GM19238 (cell line): ENCODE results near the gene ASB6.
"Not testable (repeated sequence)": the region's sequence is repeated elsewhere in the genome, so short reads cannot be mapped to it uniquely, and the experiment has no call there.

ENCODE experiments used
- DNase-seq: peaks from one replicate; pipeline ENCODE4 v3.0.0; 2011; ENCODE audit warnings: low spot score; ENCODE audit not compliant: insufficient read length

The ASB6 gene

DNA sequence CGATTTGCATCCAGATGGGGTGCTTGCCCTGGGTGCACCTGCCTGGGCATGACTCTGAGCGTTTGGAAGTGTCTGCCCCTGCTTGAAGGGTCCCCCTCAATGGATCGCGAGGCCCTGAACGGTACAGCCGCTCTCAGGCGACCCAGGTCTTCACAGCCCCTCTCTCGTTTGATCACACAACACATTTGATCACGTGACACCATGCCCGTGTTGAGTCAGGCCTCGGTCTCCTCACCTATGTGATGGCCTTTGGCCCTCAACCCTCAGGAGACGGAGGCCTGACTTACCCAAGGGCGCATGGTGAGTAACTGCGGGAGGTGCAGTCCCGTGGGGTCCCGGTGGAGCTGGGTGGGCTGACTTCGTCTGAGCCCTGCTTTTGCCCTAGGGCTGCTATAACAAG is 3.0 kb upstream of the ASB6 start:
- DNase-seq: no peak

DNA sequence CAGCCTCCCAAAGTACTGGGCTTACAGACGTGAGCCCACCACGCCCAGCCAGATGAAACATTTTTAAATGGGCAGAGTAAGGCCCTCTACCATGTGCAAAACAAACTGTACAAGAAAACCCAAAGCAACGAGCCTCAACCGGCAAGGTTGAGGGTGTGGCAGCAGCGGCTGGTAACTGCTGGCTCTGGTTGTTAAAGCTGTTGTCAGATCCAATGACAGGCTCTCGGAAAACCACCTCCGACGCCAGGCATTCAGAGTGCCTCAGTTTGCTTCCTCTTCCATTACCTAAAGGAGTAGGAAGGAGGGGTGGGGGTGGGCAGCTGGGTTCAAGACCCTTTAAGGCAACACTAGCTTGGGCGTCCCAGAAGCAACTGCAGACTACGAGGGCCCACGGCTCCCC is 2.4 kb upstream of the ASB6 start:
- DNase-seq: no peak

DNA sequence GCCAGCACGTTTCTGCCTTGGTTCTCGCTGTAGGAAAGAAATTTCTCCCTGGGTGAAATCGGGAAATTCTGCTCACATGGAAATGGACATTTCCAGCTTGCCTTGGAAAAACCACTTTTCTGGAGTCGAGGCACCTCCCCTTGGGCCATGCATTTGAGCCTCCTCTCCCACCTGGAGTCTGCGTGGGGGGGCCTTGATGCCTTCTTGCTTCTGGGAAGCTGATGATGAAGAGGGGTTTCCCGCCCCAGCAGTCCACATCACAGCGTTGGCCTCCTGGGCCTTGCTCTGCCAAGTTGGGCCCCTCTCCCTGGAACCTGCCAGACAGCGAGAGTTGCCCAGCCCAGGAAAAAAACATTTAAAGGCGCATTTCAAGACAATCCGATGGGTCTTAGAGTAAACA is 1.8 kb upstream of the ASB6 start:
- DNase-seq: no peak

DNA sequence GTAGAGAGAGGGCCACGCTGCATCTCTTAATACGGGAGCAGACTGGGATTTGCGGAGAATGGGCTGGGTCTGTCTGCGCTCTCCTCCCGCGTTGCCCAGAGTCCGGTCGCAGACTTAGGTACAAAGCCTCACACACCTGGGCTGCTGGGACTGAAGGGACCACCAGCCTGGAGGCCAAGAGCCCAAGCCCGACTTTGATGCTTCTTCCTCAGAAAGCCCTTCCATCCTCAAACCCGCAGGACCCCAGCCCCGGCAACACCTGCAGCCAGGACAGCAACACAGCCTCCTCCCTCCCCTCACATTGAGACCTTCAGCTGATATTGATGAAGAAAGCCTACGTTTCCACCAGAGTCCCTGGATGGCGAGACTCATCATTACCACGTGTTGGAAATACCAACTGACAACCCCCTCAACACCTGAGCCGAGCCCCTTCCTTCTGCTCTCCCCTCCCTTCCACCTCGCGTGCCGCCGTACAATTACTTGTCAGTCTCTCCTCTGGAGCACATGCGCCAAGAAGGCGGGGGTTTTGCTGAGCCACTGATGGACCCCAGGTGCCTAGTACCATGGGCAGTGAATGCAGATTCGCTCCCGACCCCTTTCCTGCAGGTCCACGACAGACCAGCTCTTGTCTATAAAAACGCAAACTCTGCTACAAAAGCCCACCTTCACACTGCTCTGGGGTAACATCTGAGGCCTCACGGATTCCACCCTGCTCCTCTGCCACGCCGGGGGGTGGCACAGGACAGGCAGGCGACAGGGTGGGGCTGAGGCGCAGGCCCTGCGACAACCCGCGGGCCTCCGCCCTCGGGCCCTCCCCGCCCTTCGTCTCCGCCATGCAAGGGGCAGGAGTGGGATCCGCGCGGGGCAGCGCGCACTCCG is 841 bp downstream of the ASB6 start:
- DNase-seq: no peak

DNA sequence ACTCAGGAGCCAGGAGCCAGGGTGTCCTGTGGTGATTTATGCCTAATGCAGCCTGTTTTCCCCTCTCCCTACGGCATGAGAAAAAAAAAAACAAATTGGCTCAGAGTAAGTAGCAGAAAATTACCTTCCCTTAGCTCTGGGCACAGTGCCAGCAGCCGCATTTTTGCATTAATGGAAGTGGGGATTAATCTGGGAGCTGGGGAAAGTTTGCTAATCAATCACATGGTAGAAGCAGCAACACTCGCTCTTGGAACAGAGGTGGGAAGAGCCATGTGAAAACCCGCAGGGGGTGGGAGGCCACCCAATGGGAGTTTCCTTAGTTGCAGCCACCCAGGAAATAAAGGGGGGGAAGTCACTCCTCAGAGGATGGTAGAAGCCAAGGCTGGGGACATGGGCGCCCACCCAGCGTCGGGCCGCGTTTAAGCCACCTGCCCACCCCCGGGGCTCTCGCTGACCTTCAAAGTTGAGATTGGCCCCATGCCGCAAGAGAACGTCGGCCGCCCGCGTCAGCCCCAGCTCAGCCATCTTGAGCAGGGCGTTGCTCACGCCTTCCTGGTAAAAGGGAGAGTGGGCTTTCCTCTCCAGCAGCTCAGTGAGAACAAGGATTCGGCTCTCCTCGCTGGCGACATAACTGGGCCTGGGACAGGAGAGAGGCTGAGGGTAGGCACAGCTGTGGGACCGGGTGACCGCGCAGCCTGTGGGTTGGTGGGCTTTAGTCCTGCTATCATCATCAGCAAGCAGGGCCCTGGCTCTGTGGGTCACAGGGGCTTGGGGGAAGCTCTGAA is 1.7 kb downstream of the ASB6 start:
- no peak for DNase-seq

DNA sequence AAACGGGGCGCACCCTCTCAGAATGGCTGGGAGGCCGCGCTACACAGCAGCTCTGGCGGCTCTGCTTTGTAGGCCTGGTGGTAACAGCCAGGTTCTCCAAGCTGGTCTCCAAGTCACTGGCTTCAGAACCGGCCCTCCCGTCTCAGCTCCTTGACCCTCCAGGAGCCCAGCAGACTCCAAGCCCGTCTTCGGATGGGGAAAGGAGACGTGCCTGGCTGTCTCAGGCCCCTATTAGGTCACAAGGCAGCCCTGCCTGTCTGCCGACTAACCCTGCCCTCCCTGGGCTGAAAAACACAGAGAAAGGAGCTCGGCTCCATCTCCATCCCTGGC is 2.2 kb downstream of the ASB6 start:
- DNase-seq: no peak

DNA sequence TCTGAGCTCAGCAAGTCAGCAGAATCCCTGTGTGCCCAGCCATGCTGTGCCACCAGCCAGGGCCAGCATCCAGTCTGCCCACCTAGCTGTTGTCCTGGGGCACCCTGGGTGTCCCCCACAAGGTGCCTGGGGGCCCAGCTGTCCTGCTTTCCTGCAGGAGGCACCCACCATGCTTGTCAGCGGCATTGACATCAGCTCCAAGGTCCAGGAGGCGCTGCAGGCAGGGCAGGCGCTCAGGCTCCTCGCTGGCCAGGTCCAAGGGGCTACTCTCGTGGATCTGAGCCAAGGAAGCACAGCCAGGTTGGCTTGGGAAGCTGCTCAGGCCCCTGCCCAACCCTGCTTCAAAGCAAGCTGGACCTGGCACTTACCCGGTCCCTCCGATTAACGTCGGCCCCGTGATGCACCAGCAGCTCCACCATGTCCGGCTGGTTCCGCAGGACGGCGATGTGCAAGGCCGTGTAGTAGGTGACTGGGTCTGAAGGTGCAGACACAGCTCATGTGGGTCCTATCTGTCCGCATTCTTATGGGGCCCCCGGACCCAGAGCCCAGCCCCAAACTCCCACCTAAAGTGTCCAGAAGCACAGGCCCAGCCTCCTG is 2.8 kb downstream of the ASB6 start:
- DNase-seq: no peak

DNA sequence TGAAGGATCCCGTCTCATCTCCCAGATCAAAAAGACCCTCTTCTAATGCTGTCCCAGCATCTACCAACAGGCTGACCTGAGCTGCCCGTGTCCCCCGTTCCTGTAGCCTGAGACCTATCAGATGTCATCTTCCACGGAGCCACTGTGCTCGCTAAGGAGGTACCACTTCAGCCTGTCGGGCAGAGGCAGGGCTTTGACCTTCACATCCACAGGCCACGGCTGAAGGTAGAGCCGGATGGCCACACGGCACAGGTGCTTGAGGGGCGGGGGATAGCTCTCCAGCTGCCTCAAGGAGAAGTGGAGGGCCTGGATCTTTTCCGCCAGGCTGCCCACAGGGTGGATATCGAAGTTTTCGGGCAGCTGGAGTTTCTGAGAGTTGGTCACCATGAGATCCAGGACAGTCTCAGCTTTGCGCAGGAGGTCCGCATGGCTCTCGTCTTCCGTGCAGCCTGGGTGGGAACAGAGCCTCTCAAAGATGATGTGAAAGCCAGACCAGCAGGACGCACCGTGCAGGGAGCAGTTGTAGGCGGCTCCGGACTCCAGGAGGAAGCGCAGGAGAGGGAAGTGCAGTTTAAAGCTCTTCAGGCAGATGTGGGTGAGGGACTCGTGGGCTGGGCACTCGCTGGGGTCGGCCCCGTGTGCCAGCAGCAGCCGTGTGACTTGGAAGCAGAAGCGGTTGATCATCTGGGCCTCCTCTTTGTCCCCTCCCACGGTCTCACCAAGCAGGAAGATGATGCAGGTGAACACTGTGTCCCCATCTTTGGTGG is 4.1 kb downstream of the ASB6 start:
- DNase-seq: no peak

DNA sequence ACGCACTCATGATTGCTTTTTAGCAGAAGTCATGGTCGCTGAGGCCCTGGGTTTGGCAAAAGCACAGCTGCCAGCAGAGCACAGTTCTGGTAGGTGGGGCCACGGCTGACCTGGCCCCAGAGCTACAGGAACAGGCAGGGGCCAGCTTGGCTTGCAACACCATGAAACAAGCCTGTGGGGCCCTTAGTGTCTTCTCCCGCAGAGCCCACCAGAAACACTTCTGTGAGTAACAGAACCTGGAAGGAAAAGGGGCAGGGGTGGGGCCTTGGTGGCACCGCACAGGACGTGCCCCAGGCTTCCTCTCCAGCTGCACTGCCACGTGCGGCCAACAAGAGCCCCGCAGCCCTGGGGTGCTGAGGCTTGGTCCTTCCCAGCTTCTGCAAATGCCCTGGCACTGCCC is 4.8 kb downstream of the ASB6 start:
- DNase-seq: no peak

DNA sequence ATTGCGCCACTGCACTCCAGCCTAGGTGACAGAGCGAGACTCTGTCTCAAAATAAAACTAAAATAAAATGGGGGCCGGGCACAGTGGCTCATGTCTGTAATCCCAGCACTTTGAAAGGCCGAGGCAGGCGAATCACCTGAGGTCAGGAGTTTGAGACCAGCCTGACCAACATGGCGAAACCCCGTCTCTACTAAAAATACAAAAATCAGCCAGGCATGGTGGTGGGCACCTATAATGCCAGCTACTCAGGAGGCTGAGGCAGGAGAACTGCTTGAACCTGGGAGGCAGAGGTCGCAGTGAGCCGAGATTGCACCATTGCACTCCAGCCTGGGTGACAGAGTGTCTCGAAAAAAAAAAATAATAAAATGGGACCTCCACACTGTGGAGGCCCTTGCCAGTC is 5.6 kb downstream of the ASB6 start:
- not testable (repeated sequence) for DNase-seq

DNA sequence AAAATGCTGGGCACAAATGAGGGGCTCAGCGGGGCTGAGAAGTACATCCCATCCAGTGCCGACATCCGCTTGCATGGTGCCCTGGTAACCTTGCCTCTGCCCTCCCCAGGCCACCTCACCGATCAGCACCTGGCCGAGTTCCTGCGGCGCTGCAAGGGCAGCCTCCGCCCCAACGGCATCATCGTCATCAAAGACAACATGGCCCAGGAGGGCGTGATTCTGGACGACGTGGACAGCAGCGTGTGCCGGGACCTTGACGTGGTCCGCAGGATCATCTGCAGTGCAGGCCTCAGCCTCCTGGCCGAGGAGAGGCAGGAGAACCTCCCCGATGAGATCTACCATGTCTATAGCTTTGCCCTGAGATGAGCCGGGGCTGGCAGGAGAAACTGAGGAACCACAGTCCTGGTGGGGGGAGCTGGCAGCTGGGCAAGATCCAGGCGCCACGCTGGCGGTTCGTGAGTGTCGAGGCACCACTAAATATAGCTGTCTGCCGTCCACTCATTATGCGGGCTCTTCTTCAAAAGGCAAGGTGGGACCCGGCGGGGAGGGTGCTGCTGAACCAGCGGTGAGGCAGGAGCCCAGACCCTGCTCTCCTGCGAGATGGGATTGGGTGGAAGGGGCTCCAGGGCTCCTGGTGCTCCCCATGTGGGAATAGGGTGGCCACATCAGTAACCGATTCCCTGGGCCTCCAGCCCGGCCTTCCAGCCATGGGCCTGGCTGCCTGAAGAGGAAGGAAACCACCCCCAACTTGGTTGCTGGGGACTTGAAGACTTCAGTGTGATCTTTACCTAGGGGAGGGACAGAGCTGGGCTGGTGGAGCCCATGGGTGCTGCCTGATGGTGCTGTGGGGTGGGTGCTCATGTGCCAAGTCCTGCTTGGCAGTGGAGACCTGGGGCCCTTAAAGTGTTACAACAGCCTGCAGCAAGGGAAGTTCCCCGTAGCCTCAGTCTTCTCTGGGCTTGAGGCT is 6.6 kb downstream of the ASB6 start:
- DNase-seq: no peak

DNA sequence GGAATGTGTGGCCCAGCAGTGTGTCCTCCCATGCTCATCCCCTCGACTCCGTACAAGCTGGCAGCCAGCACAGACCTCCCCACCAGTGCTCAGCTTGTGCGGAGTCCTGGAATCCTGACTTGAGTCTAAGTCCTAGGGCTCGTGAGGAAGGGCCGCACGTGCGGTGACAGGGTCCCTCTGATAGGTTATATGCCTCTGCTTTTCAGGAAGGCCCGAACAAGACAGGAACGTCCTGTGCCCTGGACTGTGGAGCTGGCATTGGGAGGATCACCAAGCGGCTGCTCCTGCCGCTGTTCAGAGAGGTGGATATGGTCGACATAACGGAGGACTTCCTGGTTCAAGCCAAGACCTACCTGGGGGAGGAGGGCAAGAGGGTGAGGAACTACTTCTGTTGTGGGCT is 8.1 kb downstream of the ASB6 start:
- DNase-seq: no peak

DNA sequence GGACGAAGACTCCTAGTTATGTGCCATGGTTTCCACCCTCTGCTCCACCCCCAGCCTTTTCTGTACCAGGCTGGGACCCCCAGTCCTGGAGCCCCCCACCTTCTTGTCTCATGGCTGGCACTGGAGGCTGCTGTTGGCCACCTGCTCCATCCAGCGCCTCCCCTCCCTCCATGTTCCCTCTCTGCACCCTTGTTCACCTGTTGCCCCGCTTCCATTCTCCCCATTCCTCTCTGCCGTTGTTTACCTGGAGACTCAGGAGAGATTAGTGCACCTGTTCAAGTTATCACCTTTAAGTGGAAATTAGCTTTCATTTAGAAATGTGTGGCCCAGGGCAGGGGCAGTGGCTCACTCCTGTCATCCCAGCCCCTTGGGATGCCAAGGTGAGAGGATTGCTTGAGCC is 8.7 kb downstream of the ASB6 start:
- DNase-seq: no peak

DNA sequence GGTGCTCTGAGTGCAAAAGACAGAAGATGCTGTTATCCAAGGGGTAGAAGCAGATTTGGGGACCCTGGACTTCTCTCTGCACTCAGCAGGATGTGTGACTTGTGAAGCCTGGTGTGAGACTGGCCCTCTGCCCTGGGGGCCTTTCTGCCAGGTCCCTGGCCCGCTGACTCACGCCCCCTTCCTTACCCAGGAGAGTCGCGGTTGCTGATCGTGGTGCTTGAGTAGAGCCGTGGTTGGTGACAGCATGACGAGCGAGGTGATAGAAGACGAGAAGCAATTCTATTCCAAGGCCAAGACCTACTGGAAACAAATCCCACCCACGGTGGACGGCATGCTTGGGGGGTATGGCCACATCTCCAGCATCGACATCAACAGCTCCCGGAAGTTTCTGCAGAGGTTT is 9.5 kb downstream of the ASB6 start:
- DNase-seq: no peak

DNA sequence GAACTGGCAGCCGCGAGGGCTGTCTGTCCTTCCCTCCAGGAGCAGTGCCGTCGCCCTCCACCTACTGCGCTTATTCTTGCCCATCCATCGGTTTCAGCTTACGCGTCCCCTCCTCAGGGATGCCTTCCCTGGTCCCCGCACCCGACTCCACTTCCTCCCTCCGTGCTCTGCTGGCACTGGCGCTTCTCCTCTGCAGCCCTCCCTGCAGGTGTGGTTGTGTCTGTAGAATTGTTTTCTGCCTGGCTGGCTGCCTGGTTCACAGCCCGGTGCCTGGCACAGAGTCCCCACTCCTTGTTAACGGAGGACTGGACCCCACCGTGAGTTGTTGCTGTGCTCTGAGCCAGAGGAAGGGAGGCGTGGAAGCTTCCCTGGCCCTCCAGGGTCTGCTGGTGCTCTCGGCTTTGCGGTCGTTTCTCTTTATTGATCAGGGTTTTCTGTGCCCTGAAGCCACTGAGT is 10.2 kb downstream of the ASB6 start:
- DNase-seq: no peak

DNA sequence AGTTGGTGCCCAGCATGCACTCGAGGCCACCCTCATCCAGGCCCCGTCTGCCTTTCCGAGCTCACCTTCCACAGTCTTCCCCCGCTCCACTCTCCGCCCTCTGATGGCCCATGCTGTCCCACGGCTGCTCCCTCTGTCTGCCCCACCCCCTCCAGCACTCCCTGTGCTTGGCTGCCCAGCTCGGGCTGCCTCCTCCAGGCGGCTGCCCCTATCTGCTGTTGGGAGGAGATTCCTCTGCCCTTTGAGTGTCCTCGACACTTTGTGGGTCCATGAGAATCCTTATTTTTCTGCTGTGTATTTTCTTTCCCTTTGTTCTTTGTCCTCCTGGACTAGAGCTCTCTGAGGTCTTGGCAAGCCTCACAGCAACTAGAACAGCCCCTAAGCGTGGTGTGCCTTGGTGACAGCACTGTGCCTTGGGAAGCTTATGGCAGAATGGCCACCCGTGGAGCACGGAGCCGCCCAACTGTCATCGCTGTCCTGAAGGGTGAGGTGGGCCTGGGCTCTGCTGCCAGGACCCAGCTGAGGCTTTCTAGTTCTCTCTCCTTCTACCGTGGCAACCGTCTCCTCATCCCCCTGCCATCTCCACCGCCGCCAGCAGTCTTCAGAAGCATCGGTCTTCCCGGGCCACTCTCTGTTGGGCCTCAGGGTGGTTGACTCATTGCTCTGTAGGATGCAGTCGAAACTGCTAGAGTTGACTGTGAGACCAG is 10.8 kb downstream of the ASB6 start:
- no peak for DNase-seq

DNA sequence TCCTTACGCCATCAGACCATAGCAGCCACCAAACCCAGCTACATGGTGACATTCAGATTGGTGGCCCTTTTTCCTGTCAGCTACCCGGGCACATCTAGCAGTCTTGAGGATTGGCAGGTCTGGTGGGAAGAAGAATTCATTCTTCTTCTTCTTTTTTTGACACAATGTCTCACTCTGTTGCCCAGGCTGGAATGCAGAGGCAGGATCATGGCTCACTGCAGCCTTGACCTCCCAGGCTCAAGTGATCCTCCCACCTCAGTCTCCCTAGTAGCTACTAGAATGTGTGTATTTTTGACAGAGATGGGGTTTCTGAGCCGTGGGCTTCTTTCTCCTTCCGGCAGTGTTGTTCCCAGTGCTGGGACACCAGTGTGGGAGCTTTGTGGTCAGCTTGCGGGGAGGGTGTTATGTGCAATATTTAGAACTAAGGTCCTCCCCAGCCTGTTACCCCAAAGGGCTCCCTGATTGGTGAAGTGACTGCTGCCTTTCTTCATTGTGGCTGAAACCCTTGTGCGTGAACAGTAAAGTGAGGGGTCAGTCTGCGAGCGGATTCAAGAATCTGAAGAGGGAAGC is 12.6 kb downstream of the ASB6 start:
- no peak for DNase-seq

DNA sequence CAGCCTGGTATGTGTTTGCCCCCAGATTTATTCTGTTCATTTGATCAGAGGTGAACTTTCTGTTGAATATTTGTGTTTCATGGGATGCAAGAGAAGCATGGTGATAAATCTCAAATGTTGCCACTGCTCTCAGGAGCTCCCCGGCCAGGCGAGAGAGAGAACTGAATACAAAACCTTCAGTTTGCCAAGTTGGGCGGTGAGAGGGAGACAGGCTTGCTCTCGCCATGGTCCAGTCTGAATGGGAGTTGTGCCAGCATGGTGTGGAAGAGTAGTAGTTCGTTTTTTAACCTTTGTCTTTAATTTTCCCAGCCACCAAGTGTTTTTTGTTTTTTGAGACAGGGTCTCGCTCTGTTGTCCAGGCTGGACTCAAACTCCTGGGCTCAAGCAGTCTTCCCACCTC is 13.2 kb downstream of the ASB6 start:
- no peak for DNase-seq
